Measurements from ENCODE around the gene ECHDC3. TPM values are rescaled to one million over a fixed set of nuclear protein-coding genes. Genes with fewer than 3 reads are reported as not detected.
A peak's percentile ranks its signal among the peaks of the same experiment; 100 is the strongest.
"Not testable (repeated sequence)": the region's sequence is repeated elsewhere in the genome, so short reads cannot be mapped to it uniquely, and the experiment has no call there.

ECHDC3 gene
- total RNA-seq, 2 donors from 2014 or later, result 12.9 to 13.6 TPM

GRCh38 chr10:11707624-11708350 lies 34.4 kb upstream of the ECHDC3 start:
- Mint-ChIP-seq H3K27me3 (ENCODE audit: insufficient read depth) (no peaks in the 10 kb centered on the region), H3K36me3 (ENCODE audit: low read depth) (no peaks in the 10 kb centered on the region), H3K4me3 (no peak overlapping the region), H3K4me1 (peaks cover 11% of the 10 kb centered on the region), H3K27ac (no peak overlapping the region), H3K9me3 (no peaks in the 10 kb centered on the region)
- Histone ChIP-seq H3K27me3 (ENCODE audit: control insufficient read depth, insufficient read depth, low read length, poor library complexity, severe bottlenecking) (no peaks in the 10 kb centered on the region), H3K36me3 (ENCODE audit: control insufficient read depth, insufficient read depth, low read length) (no peaks in the 10 kb centered on the region), H3K27ac (ENCODE audit: low read depth, low read length) (peak overlapping the region; percentile 60), H3K4me3 (ENCODE audit: low read length) (no peak overlapping the region), H3K9me3 (ENCODE audit: control insufficient read depth, low read length) (no peaks in the 10 kb centered on the region), H3K4me1 (ENCODE audit: control insufficient read depth, insufficient read depth, low read length) (peaks cover 10% of the 10 kb centered on the region), H3K9ac (ENCODE audit: extremely low read depth, low read length, poor library complexity, severe bottlenecking) (no peak overlapping the region)
- no peak for TF ChIP-seq CTCF (conservative IDR thresholded peaks at IDR 0.05)
- no peak for DNase-seq
- WGBS, 2 experiments (ENCODE audit: insufficient coverage in 1 of 2, insufficient read length in 1 of 2), result 87 to 89% methylated on average over 11 to 16 of the region's 16 CpGs

- H3K9me3 Mint-ChIP-seq; H3K27ac Mint-ChIP-seq; H3K36me3 ChIP-seq (ENCODE audit: control insufficient read depth, insufficient read depth, low read length); H3K27me3 Mint-ChIP-seq (ENCODE audit: insufficient read depth); H3K27me3 ChIP-seq (ENCODE audit: control insufficient read depth, insufficient read depth, low read length, poor library complexity, severe bottlenecking); H3K4me3 ChIP-seq (ENCODE audit: low read length); DNase-seq; H3K9me3 ChIP-seq (ENCODE audit: control insufficient read depth, low read length); H3K9ac ChIP-seq (ENCODE audit: extremely low read depth, low read length, poor library complexity, severe bottlenecking); H3K36me3 Mint-ChIP-seq (ENCODE audit: low read depth); H3K4me3 Mint-ChIP-seq; H3K27ac ChIP-seq (ENCODE audit: low read depth, low read length): not testable (repeated sequence)
- peaks cover 10% of the 10 kb centered on the region for H3K4me1 ChIP-seq (ENCODE audit: control insufficient read depth, insufficient read depth, low read length)
- peaks cover 11% of the 10 kb centered on the region for H3K4me1 Mint-ChIP-seq
- 92 to 95% methylated on average over 5 to 6 of the region's 6 CpGs for WGBS, 2 experiments (ENCODE audit: insufficient coverage in 1 of 2, insufficient read length in 1 of 2)
These were observed 33.4 kb upstream of the ECHDC3 start for GRCh38 chr10:11708801-11709200.

- DNase-seq, result no peak
- H3K4me3 ChIP-seq (ENCODE audit: low read length), result no peak overlapping the region
- Mint-ChIP-seq H3K27ac (no peak overlapping the region), H3K27me3 (ENCODE audit: insufficient read depth) (peaks cover 3% of the 10 kb centered on the region), H3K4me1 (no peaks in the 10 kb centered on the region), H3K9me3 (no peaks in the 10 kb centered on the region), H3K36me3 (ENCODE audit: low read depth) (no peaks in the 10 kb centered on the region), H3K4me3 (no peak overlapping the region)
- no peaks in the 10 kb centered on the region for H3K27me3 ChIP-seq (ENCODE audit: control insufficient read depth, insufficient read depth, low read length, poor library complexity, severe bottlenecking)
- H3K9me3 ChIP-seq (ENCODE audit: control insufficient read depth, low read length), result no peaks in the 10 kb centered on the region
- 86 to 94% methylated on average over 5 to 7 of the region's 7 CpGs for WGBS, 2 experiments (ENCODE audit: insufficient coverage in 1 of 2, insufficient read length in 1 of 2)
- H3K9ac ChIP-seq (ENCODE audit: extremely low read depth, low read length, poor library complexity, severe bottlenecking), result no peak overlapping the region
- no peaks in the 10 kb centered on the region for H3K36me3 ChIP-seq (ENCODE audit: control insufficient read depth, insufficient read depth, low read length)
- TF ChIP-seq CTCF (conservative IDR thresholded peaks at IDR 0.05), result no peak
- no peak overlapping the region for H3K27ac ChIP-seq (ENCODE audit: low read depth, low read length)
- no peaks in the 10 kb centered on the region for H3K4me1 ChIP-seq (ENCODE audit: control insufficient read depth, insufficient read depth, low read length)
These were observed 29.4 kb upstream of the ECHDC3 start for GRCh38 chr10:11712744-11713143.

All from endodermal cell (in vitro differentiated cells).